ENCODE data around the gene ATP9A. TPM values are rescaled to one million over a fixed set of nuclear protein-coding genes. Genes with fewer than 3 reads are reported as not detected.

Gene ATP9A
- total RNA-seq, 1 experiment from 2014 or later = 7.3 TPM

DNA sequence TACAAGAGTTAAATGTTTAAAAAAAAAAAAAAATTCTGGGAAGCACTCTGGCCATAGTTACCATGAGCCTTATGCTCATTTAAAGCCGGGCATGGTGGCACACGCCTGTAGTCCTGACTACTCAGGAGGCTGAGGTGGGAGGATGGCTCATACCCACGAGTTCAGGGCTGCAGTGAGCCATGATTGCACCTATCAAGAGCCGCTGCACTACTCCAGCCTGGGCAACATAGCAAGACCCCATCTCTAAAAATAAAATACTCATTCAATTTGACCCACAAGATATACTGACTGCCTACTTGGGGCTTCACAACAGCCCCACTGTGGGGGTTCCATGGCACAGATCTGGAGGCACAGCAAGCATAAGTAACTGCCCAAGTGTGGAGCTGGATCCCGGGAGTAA lies 113.7 kb downstream of the ATP9A start:
- Mint-ChIP-seq H3K27ac (ENCODE audit: low read depth, unreplicated experiment) (no peak overlapping the region), H3K9me3 (ENCODE audit: unreplicated experiment) (no peaks in the 10 kb centered on the region), H3K27me3 (ENCODE audit: insufficient read depth, unreplicated experiment) (no peaks in the 10 kb centered on the region), H3K36me3 (ENCODE audit: insufficient read depth, unreplicated experiment) (no peaks in the 10 kb centered on the region), H3K4me3 (ENCODE audit: unreplicated experiment) (no peak overlapping the region), H3K4me1 (ENCODE audit: insufficient read depth, unreplicated experiment) (peaks cover 6% of the 10 kb centered on the region)
- BruUV-seq (replicated peaks) = no TSS peak
- TF ChIP-seq, protein P1, sequence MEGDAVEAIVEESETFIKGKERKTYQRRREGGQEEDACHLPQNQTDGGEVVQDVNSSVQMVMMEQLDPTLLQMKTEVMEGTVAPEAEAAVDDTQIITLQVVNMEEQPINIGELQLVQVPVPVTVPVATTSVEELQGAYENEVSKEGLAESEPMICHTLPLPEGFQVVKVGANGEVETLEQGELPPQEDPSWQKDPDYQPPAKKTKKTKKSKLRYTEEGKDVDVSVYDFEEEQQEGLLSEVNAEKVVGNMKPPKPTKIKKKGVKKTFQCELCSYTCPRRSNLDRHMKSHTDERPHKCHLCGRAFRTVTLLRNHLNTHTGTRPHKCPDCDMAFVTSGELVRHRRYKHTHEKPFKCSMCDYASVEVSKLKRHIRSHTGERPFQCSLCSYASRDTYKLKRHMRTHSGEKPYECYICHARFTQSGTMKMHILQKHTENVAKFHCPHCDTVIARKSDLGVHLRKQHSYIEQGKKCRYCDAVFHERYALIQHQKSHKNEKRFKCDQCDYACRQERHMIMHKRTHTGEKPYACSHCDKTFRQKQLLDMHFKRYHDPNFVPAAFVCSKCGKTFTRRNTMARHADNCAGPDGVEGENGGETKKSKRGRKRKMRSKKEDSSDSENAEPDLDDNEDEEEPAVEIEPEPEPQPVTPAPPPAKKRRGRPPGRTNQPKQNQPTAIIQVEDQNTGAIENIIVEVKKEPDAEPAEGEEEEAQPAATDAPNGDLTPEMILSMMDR (IDR thresholded peaks at IDR 0.05; ENCODE audit: unreplicated experiment) = no peak
- POLR2A ChIA-PET = no interaction called here
- intact Hi-C loops (cut with micrococcal nuclease) = no loop called here
- DNase-seq (ENCODE audit: unreplicated experiment) = no peak
- CTCF ChIA-PET = interaction anchor here (1.4 kb wide), 1 partner anchor 10 kb away, joined by 4 read pairs; no protein-coding TSS in a partner anchor

- no peak for DNase-seq (ENCODE audit: unreplicated experiment)
- no peaks in the 10 kb centered on the region for H3K36me3 Mint-ChIP-seq (ENCODE audit: insufficient read depth, unreplicated experiment)
Measured at GRCh38 chr20:51654060-51654459, 114.1 kb downstream of the ATP9A start.

GRCh38 chr20:51653226-51653625 lies 115.0 kb downstream of the ATP9A start:
- Mint-ChIP-seq H3K4me1 (ENCODE audit: insufficient read depth, unreplicated experiment) (peaks cover 6% of the 10 kb centered on the region), H3K9me3 (ENCODE audit: unreplicated experiment) (no peaks in the 10 kb centered on the region), H3K4me3 (ENCODE audit: unreplicated experiment) (no peak overlapping the region), H3K27me3 (ENCODE audit: insufficient read depth, unreplicated experiment) (no peaks in the 10 kb centered on the region), H3K36me3 (ENCODE audit: insufficient read depth, unreplicated experiment) (no peaks in the 10 kb centered on the region), H3K27ac (ENCODE audit: low read depth, unreplicated experiment) (no peak overlapping the region)
- TF ChIP-seq, protein P1 (IDR thresholded peaks at IDR 0.05; ENCODE audit: unreplicated experiment) = no peak
- intact Hi-C loops (cut with micrococcal nuclease) = no loop called here
- ChIA-PET CTCF (interaction anchor here (0.6 to 1.4 kb wide), 3 partner anchors 9 to 433 kb away, joined by 3 to 5 read pairs (median 4); no protein-coding TSS in a partner anchor), POLR2A (no interaction called here)
- no TSS peak for BruUV-seq (replicated peaks)
- DNase-seq (ENCODE audit: unreplicated experiment) = no peak

More at GRCh38 chr20:51654060-51654459, 114.1 kb downstream of the ATP9A start:
- Mint-ChIP-seq H3K27me3 (ENCODE audit: insufficient read depth, unreplicated experiment) (no peaks in the 10 kb centered on the region), H3K4me3 (ENCODE audit: unreplicated experiment) (no peak overlapping the region), H3K9me3 (ENCODE audit: unreplicated experiment) (no peaks in the 10 kb centered on the region), H3K4me1 (ENCODE audit: insufficient read depth, unreplicated experiment) (peaks cover 6% of the 10 kb centered on the region), H3K27ac (ENCODE audit: low read depth, unreplicated experiment) (no peak overlapping the region)
- TF ChIP-seq, protein P1 (IDR thresholded peaks at IDR 0.05; ENCODE audit: unreplicated experiment) = no peak
- no TSS peak for BruUV-seq (replicated peaks)
- ChIA-PET POLR2A (no interaction called here), CTCF (interaction anchor here (0.8 to 1.4 kb wide), 2 partner anchors 10 to 14 kb away, joined by 4 to 5 read pairs; no protein-coding TSS in a partner anchor)
- intact Hi-C loops (cut with micrococcal nuclease) = no loop called here

- H3K27me3 Mint-ChIP-seq (ENCODE audit: insufficient read depth, unreplicated experiment) = no peaks in the 10 kb centered on the region
- ChIA-PET CTCF (interaction anchor here (0.7 to 1.0 kb wide), 2 partner anchors 11 to 44 kb away, joined by 3 to 5 read pairs; no protein-coding TSS in a partner anchor), POLR2A (interaction anchor here (0.7 kb wide), 1 partner anchor 336 kb away, joined by 3 read pairs; no protein-coding TSS in a partner anchor)
- H3K27ac Mint-ChIP-seq (ENCODE audit: low read depth, unreplicated experiment) = no peak overlapping the region
- no peaks in the 10 kb centered on the region for H3K36me3 Mint-ChIP-seq (ENCODE audit: insufficient read depth, unreplicated experiment)
- H3K4me1 Mint-ChIP-seq (ENCODE audit: insufficient read depth, unreplicated experiment) = peaks cover 6% of the 10 kb centered on the region
- no peak overlapping the region for H3K4me3 Mint-ChIP-seq (ENCODE audit: unreplicated experiment)
- BruUV-seq (replicated peaks) = no TSS peak
- TF ChIP-seq, protein P1 (IDR thresholded peaks at IDR 0.05; ENCODE audit: unreplicated experiment) = no peak
- intact Hi-C loops (cut with micrococcal nuclease) = no loop called here
- H3K9me3 Mint-ChIP-seq (ENCODE audit: unreplicated experiment) = no peaks in the 10 kb centered on the region
- DNase-seq (ENCODE audit: unreplicated experiment) = no peak
Measured at GRCh38 chr20:51651921-51652549, 116.2 kb downstream of the ATP9A start.

Data from MCF 10A (cell line).